ENCODE measurements around the gene APBB3.
"Not testable (repeated sequence)": the region's sequence is repeated elsewhere in the genome, so short reads cannot be mapped to it uniquely, and the experiment has no call there.

APBB3 gene

GRCh38 chr5:140564196-140565023, at the start of gene APBB3, which contains the start of gene SLC35A4:
Gene APBB3, minus strand, starts transcription at chr5:140564598. Its CDS starts 353 bp downstream, at chr5:140564245.
Gene SLC35A4, plus strand, starts transcription at chr5:140564828. Its CDS starts 2,342 bp downstream, at chr5:140567170.
- DNase-seq = peak; percentile 93 to 97 (median 96)

- no peak for DNase-seq
Measured at GRCh38 chr5:140611020-140611521, 46.7 kb upstream of the APBB3 start.

GRCh38 chr5:140609126-140609525, 44.7 kb upstream of the APBB3 start:
- no peak for DNase-seq

GRCh38 chr5:140608722-140609121, 44.3 kb upstream of the APBB3 start:
- DNase-seq = no peak

GRCh38 chr5:140607031-140607430, 42.6 kb upstream of the APBB3 start:
- no peak for DNase-seq

GRCh38 chr5:140605879-140606278, 41.5 kb upstream of the APBB3 start:
- DNase-seq = no peak

- DNase-seq = no peak
Measured at GRCh38 chr5:140603734-140604133, 39.3 kb upstream of the APBB3 start.

GRCh38 chr5:140603446-140603698, 39.0 kb upstream of the APBB3 start:
- not testable (repeated sequence) for DNase-seq

- no peak for DNase-seq
Measured at GRCh38 chr5:140602147-140602546, 37.7 kb upstream of the APBB3 start.

- no peak for DNase-seq
Measured at GRCh38 chr5:140600096-140600495, 35.7 kb upstream of the APBB3 start.

GRCh38 chr5:140598836-140599235, 34.4 kb upstream of the APBB3 start:
- no peak for DNase-seq

- DNase-seq = no peak
Measured at GRCh38 chr5:140596321-140596741, 31.9 kb upstream of the APBB3 start.

- no peak for DNase-seq
Measured at GRCh38 chr5:140595538-140596300, 31.3 kb upstream of the APBB3 start.

- no peak for DNase-seq
Measured at GRCh38 chr5:140594169-140594568, 29.8 kb upstream of the APBB3 start.

GRCh38 chr5:140593070-140593469, 28.7 kb upstream of the APBB3 start:
- not testable (repeated sequence) for DNase-seq

- no peak for DNase-seq
Measured at GRCh38 chr5:140591747-140592372, 27.5 kb upstream of the APBB3 start.

- no peak for DNase-seq
Measured at GRCh38 chr5:140590861-140591260, 26.5 kb upstream of the APBB3 start.

- DNase-seq = no peak
Measured at GRCh38 chr5:140588311-140589070, 24.1 kb upstream of the APBB3 start.

GRCh38 chr5:140587495-140587894, 23.1 kb upstream of the APBB3 start:
- no peak for DNase-seq

GRCh38 chr5:140579188-140579747, 14.9 kb upstream of the APBB3 start:
- not testable (repeated sequence) for DNase-seq

GRCh38 chr5:140576776-140577201, 12.4 kb upstream of the APBB3 start:
- DNase-seq = no peak

GRCh38 chr5:140575309-140575708, 10.9 kb upstream of the APBB3 start:
- peak in 1 of 3 experiments; percentile 2 for DNase-seq

Data from NCI-H1417 (cell line).